Breast epithelium (tissue), 4 donors: ENCODE measurements around the gene TEC. TPM values are rescaled to one million over a fixed set of nuclear protein-coding genes. Genes with fewer than 3 reads are reported as not detected.

Source experiments
- DNase-seq, 2 donors: peaks; one replicate each; pipeline ENCODE4 v3.0.0-alpha.2; 2019; ENCODE audit warnings: low spot score in 2 of 2
- H3K27ac ChIP-seq, 2 donors: fragments of 200-600 bp; sonication (generic) in 1 of 2; one replicate each; pipeline ENCODE4 v1.5.1; 2016 to 2019; ENCODE audit warnings: mild to moderate bottlenecking in 1 of 2
- H3K27me3 ChIP-seq, 2 donors: fragments of 200-600 bp; sonication (generic) in 1 of 2; one replicate each; pipeline versions ENCODE4 v1.5.1 to v1.6.0; 2017 to 2019; ENCODE audit warnings: control low read depth in 1 of 2, mild to moderate bottlenecking in 1 of 2
- H3K36me3 ChIP-seq: fragments of 200-600 bp; one replicate; pipeline ENCODE4 v1.5.1; 2019
- H3K4me1 ChIP-seq, 2 donors: fragments of 200-600 bp; sonication (generic); one replicate each; pipeline ENCODE4 v1.5.1; 2016 to 2019; ENCODE audit warnings: control low read depth in 1 of 2
- H3K4me3 ChIP-seq, 3 donors: fragments of 200-600 bp; sonication (generic); 1 replicate in 2 of 3; 2 replicates in 1 of 3; pipeline ENCODE4 v1.5.1; 2016 to 2019; ENCODE audit warnings: mild to moderate bottlenecking in 3 of 3, moderate library complexity in 2 of 3
- H3K9me3 ChIP-seq, 2 donors: fragments of 200-600 bp; sonication (generic) in 1 of 2; one replicate each; pipeline ENCODE4 v1.5.1; 2016 to 2019; ENCODE audit warnings: control low read depth in 1 of 2
- POLR2A ChIP-seq: fragments of 450-650 bp; IDR thresholded peaks from one replicate; pipeline ENCODE4 v1.6.1; 2016; ENCODE audit warnings: antibody characterized with exemption, mild to moderate bottlenecking, moderate library complexity
- POLR2AphosphoS5 ChIP-seq, 3 donors: sonication (generic); formaldehyde crosslinking; IDR thresholded peaks; one replicate each; pipeline ENCODE4 v1.6.1; 2017; ENCODE audit warnings: antibody characterized with exemption in 3 of 3
- intact Hi-C: fragments of 100-400 bp; cut with DNase I; formaldehyde crosslinking; loops from one replicate; pipeline ENCODE4 v1.15.1; 2023; ENCODE audit warnings: low total_unique reads
- total RNA-seq, 3 donors: library from RNA; depleted of rRNA; stranded (reverse); fragments of >200 nt; gene quantifications; one replicate each; pipeline ENCODE4 v1.1.0, GENCODE V29; 2016
- TF ChIP-seq, protein P1 (sequence below), 3 donors: fragments of 450-650 bp; IDR thresholded peaks; one replicate each; pipeline ENCODE4 v1.5.1; 2016 to 2017; ENCODE audit warnings: antibody characterized with exemption in 3 of 3, mild to moderate bottlenecking in 3 of 3, moderate library complexity in 3 of 3

Gene TEC
- total RNA-seq, 3 donors from 2014 or later = 2.9 to 5.4 (median 5.1) TPM

DNA sequence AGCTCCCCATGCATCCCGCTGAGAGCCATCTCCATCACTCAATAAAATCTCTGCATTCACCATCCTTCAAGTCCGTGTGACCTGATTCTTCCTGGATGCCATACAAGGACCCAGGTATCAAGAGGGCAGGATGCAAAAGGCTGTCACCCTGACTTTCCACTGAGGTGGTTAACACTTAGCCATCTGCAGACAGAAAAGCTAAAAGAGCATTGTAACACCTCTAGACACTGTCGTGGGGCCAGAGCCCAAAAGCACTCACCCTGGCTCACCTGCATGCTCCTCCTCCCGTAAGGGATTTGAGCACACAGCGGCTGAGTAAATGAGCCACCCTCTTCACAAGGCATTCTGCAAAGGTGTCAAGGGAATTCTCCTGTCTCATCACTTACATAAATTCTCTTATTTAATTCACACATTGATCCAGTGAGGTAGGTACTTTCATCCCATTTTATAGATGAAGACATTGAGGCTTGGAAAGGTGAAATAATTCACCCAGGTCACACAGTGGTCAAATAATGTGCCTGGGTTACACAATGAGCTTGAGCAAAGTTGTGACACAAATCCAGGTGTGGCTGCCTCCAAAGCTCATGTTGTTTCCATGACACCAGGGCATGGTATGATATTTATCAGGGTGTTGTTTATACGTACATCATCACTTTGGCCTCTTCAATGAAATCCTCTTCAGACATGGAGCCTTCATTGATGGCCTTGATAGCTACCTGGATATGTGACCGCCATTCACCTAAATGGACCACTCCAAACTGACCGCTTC lies 183.6 kb downstream of the TEC start:
- H3K27ac ChIP-seq = no peak overlapping the region
- H3K27me3 ChIP-seq = no peaks in the 10 kb centered on the region
- intact Hi-C loops = no loop called here
- TF ChIP-seq, protein P1, sequence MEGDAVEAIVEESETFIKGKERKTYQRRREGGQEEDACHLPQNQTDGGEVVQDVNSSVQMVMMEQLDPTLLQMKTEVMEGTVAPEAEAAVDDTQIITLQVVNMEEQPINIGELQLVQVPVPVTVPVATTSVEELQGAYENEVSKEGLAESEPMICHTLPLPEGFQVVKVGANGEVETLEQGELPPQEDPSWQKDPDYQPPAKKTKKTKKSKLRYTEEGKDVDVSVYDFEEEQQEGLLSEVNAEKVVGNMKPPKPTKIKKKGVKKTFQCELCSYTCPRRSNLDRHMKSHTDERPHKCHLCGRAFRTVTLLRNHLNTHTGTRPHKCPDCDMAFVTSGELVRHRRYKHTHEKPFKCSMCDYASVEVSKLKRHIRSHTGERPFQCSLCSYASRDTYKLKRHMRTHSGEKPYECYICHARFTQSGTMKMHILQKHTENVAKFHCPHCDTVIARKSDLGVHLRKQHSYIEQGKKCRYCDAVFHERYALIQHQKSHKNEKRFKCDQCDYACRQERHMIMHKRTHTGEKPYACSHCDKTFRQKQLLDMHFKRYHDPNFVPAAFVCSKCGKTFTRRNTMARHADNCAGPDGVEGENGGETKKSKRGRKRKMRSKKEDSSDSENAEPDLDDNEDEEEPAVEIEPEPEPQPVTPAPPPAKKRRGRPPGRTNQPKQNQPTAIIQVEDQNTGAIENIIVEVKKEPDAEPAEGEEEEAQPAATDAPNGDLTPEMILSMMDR (IDR thresholded peaks at IDR 0.05) = no peak
- TF ChIP-seq POLR2AphosphoS5 (IDR thresholded peaks at IDR 0.05) (no peak), POLR2A (no peak)
- H3K4me1 ChIP-seq = no peaks in the 10 kb centered on the region
- no peak overlapping the region for H3K4me3 ChIP-seq
- no peak for DNase-seq
- no peaks in the 10 kb centered on the region for H3K9me3 ChIP-seq
- H3K36me3 ChIP-seq = no peaks in the 10 kb centered on the region

Other genes starting within 250 kb of the TEC start
- 1 to 10 TPM; 1.6 to 3.4 (median 3.2) TPM for gene TXK, start 135.6 kb downstream of the TEC start, total RNA-seq
- 10 to 100 TPM; 41.6 to 76.6 (median 76.5) TPM for gene SLAIN2, start 71.7 kb upstream of the TEC start, total RNA-seq
- under 1 TPM in 1 of 3 donors, not detected in 2; 0.29 TPM for gene SLC10A4, start 213.5 kb upstream of the TEC start, total RNA-seq
- gene ZAR1, start 220.4 kb upstream of the TEC start, total RNA-seq = under 1 TPM in 1 of 3 donors, not detected in 2; 0.32 TPM